GM10266 (cell line): ENCODE measurements around the gene CDKN1C.

Source experiments
- DNase-seq: peaks from one replicate; pipeline ENCODE4 v3.0.0; 2012; ENCODE audit errors: extremely low spot score
- TF ChIP-seq, protein P1 (sequence below): IDR thresholded peaks from 2 replicates; pipeline ENCODE4 v1.5.1; 2012; ENCODE audit warnings: mild to moderate bottlenecking, low read depth; ENCODE audit not compliant: control insufficient read depth, insufficient read depth; ENCODE audit errors: missing control alignments

The CDKN1C gene

DNA sequence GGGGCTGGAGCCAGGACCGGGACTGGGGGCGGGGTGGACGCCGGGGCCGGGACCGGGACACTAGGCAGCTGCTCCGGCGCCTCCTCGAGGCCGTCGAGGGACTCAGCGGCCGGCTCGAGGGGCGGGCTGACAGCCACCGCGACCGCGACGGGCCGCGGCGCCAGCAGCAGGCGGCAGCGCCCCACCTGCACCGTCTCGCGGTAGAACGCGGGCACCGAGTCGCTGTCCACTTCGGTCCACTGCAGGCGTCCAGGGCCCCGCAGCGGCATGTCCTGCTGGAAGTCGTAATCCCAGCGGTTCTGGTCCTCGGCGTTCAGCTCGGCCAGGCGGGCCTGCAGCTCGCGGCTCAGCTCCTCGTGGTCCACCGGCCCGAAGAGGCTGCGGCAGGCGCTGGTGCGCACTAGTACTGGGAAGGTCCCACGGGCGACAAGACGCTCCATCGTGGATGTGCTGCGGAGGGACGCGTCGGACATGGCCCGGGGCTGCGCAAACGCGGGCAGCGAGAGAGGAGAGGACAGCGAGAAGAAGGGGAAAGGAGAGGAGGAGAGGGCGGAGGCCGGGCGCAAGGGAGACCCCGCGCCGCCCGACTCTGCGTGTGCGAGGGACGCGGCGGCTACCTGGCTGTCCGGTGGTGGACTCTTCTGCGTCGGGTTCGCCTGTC, 428 bp downstream of the CDKN1C start:
- DNase-seq, result peak; percentile 79
- TF ChIP-seq, protein P1, sequence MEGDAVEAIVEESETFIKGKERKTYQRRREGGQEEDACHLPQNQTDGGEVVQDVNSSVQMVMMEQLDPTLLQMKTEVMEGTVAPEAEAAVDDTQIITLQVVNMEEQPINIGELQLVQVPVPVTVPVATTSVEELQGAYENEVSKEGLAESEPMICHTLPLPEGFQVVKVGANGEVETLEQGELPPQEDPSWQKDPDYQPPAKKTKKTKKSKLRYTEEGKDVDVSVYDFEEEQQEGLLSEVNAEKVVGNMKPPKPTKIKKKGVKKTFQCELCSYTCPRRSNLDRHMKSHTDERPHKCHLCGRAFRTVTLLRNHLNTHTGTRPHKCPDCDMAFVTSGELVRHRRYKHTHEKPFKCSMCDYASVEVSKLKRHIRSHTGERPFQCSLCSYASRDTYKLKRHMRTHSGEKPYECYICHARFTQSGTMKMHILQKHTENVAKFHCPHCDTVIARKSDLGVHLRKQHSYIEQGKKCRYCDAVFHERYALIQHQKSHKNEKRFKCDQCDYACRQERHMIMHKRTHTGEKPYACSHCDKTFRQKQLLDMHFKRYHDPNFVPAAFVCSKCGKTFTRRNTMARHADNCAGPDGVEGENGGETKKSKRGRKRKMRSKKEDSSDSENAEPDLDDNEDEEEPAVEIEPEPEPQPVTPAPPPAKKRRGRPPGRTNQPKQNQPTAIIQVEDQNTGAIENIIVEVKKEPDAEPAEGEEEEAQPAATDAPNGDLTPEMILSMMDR, result peak; percentile 48

- no peak for DNase-seq
- TF ChIP-seq, protein P1, result no peak
Observed at GRCh38 chr11:2883979-2884815, 1.4 kb downstream of the CDKN1C start.

DNA sequence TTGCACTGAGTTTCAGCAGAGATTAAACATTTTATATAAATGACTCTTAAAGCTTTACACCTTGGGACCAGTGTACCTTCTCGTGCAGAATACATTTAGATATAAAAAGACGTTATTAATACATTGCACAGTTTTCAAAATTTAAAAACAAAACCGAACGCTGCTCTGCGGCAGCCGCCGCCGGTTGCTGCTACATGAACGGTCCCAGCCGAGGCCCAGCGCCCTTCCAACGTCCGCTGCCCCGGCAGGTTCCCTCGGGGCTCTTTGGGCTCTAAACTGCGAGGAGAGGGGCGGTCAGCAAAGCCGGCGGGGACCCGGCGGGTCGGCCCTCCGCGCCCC, 2.0 kb downstream of the CDKN1C start:
- DNase-seq, result no peak
- TF ChIP-seq, protein P1, result no peak

- TF ChIP-seq, protein P1, result no peak
Observed at GRCh38 chr11:2882396-2883110, 3.0 kb downstream of the CDKN1C start.

DNA sequence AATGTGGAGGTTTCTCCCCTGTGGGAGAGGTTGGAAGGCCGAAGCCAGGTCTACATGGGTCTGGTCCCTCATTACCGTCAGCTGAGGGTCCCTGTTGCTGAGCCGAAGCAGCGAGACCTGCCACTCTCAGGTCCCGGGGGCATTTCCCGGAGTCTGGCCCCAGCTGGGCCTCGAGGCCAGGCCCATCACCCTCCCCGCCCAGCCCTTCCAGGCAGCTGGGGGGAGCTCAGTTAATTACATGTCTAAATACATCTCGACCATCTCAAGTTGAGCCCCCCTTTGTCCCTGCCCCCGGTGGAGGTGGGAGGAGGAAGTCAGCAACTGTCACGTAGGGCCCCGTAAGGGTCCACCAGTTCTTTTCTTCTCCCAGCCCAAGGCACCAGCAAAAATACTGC, 3.6 kb downstream of the CDKN1C start:
- TF ChIP-seq, protein P1, result no peak
- DNase-seq, result no peak

More at GRCh38 chr11:2882396-2883110, 3.0 kb downstream of the CDKN1C start:
- no peak for DNase-seq

- TF ChIP-seq, protein P1, result no peak
- no peak for DNase-seq
Observed at GRCh38 chr11:2881076-2881980, 4.2 kb downstream of the CDKN1C start.
